HCT116 (cell line): Measurements from ENCODE around the gene MAIP1. TPM values are rescaled to one million over a fixed set of nuclear protein-coding genes. Genes with fewer than 3 reads are reported as not detected.

ENCODE experiments used
- ATAC-seq: fragments of 200-7000 bp; cut with Tn5 transposase; 2 replicates; pipeline ENCODE4 v1.9.1; 2020; ENCODE audit warnings: mild to moderate bottlenecking, moderate library complexity
- BruUV-seq: library from RNA; stranded (reverse); fragments of 400-500 nt; replicated peaks from 2 replicates; lab custom pipeline; 2021; lab: Mats Ljungman, UMichigan
- CTCF ChIA-PET: fragments of 300-600 bp; sonication (Branson Sonifier 250); formaldehyde crosslinking; loops from one replicate; lab custom pipeline; 2021; ENCODE audit warnings: antibody characterized with exemption; lab: Charles Lee
- POLR2A ChIA-PET: fragments of 300-600, 350-600 bp; sonication (Branson Sonifier 250); formaldehyde crosslinking; loops from one replicate; lab custom pipeline; 2021; ENCODE audit warnings: antibody characterized with exemption; lab: Charles Lee
- RAD21 ChIA-PET, 2 experiments: fragments of 300-600 bp; sonication (Branson Sonifier 250); formaldehyde crosslinking; loops; one replicate each; lab custom pipeline; 2023; ENCODE audit warnings: low total read pairs in 2 of 2; ENCODE audit not compliant: uncharacterized antibody in 2 of 2, unreplicated experiment in 2 of 2, low non-redundant PET in 1 of 2; lab: Charles Lee
- DNase-seq: peaks from one replicate; pipeline ENCODE4 v3.0.0-alpha.2; 2010; ENCODE audit warnings: low read depth, low spot score
- H2AFZ ChIP-seq: fragments of 200-600 bp; shearing (Covaris generic), sonication (generic); 2 replicates; pipeline ENCODE4 v1.6.1; 2017; ENCODE audit warnings: low read depth, mixed run types, mixed read lengths, antibody characterized with exemption, low read length; ENCODE audit not compliant: poor library complexity, severe bottlenecking
- H3K27ac ChIP-seq: 2 replicates; pipeline ENCODE4 v1.5.1; 2012; ENCODE audit warnings: low read depth, low read length
- H3K27me3 ChIP-seq: fragments of 200-600 bp; sonication (generic); 2 replicates; pipeline ENCODE4 v1.6.1; 2016; ENCODE audit warnings: mixed run types, low read length, mixed read lengths; ENCODE audit not compliant: insufficient read depth
- H3K36me3 ChIP-seq, 2 experiments: fragments of 200-500 bp in 1 of 2; fragments of 200-600 bp in 1 of 2; sonication (Bioruptor generic) in 1 of 2; sonication (generic) in 1 of 2; 2 replicates each; pipeline versions ENCODE4 v1.5.1 to v1.6.1; 2014 to 2016; ENCODE audit warnings: low read length in 2 of 2, inconsistent platforms in 1 of 2, mixed read lengths in 1 of 2, mixed run types in 1 of 2; ENCODE audit not compliant: insufficient read depth in 2 of 2, control insufficient read depth in 1 of 2
- H3K4me1 ChIP-seq, 2 experiments: fragments of 200-600 bp in 1 of 2; sonication (generic) in 1 of 2; 2 replicates each; pipeline versions ENCODE4 v1.5.1 to v1.6.1; 2012 to 2017; ENCODE audit warnings: low read length in 2 of 2, inconsistent platforms in 1 of 2, mild to moderate bottlenecking in 1 of 2, mixed read lengths in 1 of 2, mixed run types in 1 of 2, moderate library complexity in 1 of 2; ENCODE audit not compliant: insufficient read depth in 2 of 2, control insufficient read depth in 1 of 2
- H3K4me2 ChIP-seq: fragments of 200-600 bp; sonication (generic); 2 replicates; pipeline ENCODE4 v1.6.1; 2017; ENCODE audit warnings: mixed run types, low read length, mixed read lengths
- H3K4me3 ChIP-seq, 2 experiments: fragments of 200-600 bp in 1 of 2; sonication (generic) in 1 of 2; replicated peaks in 1 of 2; 2 replicates each; pipeline ENCODE4 v1.5.1; 2011 to 2016; ENCODE audit warnings: low read length in 2 of 2, control low read depth in 1 of 2, low read depth in 1 of 2, mild to moderate bottlenecking in 1 of 2, mixed read lengths in 1 of 2, mixed run types in 1 of 2
- H3K79me2 ChIP-seq: fragments of 200-600 bp; sonication (generic); 2 replicates; pipeline ENCODE4 v1.6.1; 2017; ENCODE audit warnings: mild to moderate bottlenecking, mixed run types, low read length, moderate library complexity, mixed read lengths; ENCODE audit not compliant: insufficient read depth
- H3K9ac ChIP-seq: fragments of 200-600 bp; sonication (generic); 2 replicates; pipeline ENCODE4 v1.6.1; 2016; ENCODE audit warnings: low read length, mixed read lengths
- H3K9me2 ChIP-seq: fragments of 200-600 bp; sonication (generic), shearing (Covaris generic); 2 replicates; pipeline ENCODE4 v1.6.1; 2017; ENCODE audit warnings: mixed run types, mild to moderate bottlenecking, moderate library complexity; ENCODE audit not compliant: insufficient read depth
- H3K9me3 ChIP-seq, 2 experiments: fragments of 200-500 bp in 1 of 2; fragments of 200-600 bp in 1 of 2; sonication (Bioruptor generic) in 1 of 2; sonication (generic) in 1 of 2; 2 replicates each; pipeline ENCODE4 v1.6.1; 2014 to 2017; ENCODE audit warnings: low read length in 2 of 2, mixed read lengths in 2 of 2, inconsistent platforms in 1 of 2, low read depth in 1 of 2, mild to moderate bottlenecking in 1 of 2, mixed run types in 1 of 2, moderate library complexity in 1 of 2; ENCODE audit not compliant: control insufficient read depth in 1 of 2, insufficient read depth in 1 of 2
- H4K20me1 ChIP-seq: fragments of 200-600 bp; sonication (generic), shearing (Covaris generic); 2 replicates; pipeline ENCODE4 v1.6.1; 2017; ENCODE audit warnings: mixed run types, mild to moderate bottlenecking, moderate library complexity; ENCODE audit not compliant: insufficient read depth
- CEBPB ChIP-seq: IDR thresholded peaks from 2 replicates; pipeline ENCODE4 v1.6.1; 2012; ENCODE audit warnings: low read depth
- ELF1 ChIP-seq: IDR thresholded peaks from 2 replicates; pipeline ENCODE4 v1.6.1; 2012; ENCODE audit warnings: low read depth, borderline replicate concordance
- ZFX ChIP-seq: fragments of 450-650 bp; IDR thresholded peaks from 2 replicates; pipeline ENCODE4 v1.6.1; 2017
- intact Hi-C: fragments of 100-400 bp; cut with micrococcal nuclease; formaldehyde crosslinking; loops from 2 replicates; pipeline ENCODE4 v1.10.0; 2022
- total RNA-seq: library from RNA; stranded (reverse); gene quantifications from one replicate; pipeline ENCODE4 v1.2.1, GENCODE V29; 2021; ENCODE audit not compliant: unreplicated experiment
- TF ChIP-seq, protein P1 (sequence below): IDR thresholded peaks from 2 replicates; pipeline ENCODE4 v1.6.1; 2012; ENCODE audit warnings: low read depth
- TF ChIP-seq, protein P2 (sequence below), 3 experiments: fragments of 200-600 bp in 1 of 3; sonication (generic) in 1 of 3; IDR thresholded peaks in 2 of 3; conservative IDR thresholded peaks in 1 of 3; 2 replicates each; pipeline ENCODE4 v1.5.1; 2012 to 2017; ENCODE audit warnings: low read depth in 2 of 3, low read length in 2 of 3, antibody characterized with exemption in 1 of 3, borderline replicate concordance in 1 of 3, control low read depth in 1 of 3, mild to moderate bottlenecking in 1 of 3, mixed read lengths in 1 of 3, mixed run types in 1 of 3, moderate library complexity in 1 of 3; ENCODE audit not compliant: insufficient read depth in 1 of 3

MAIP1 gene
- total RNA-seq, 1 experiment from 2014 or later, result 32.5 TPM

DNA sequence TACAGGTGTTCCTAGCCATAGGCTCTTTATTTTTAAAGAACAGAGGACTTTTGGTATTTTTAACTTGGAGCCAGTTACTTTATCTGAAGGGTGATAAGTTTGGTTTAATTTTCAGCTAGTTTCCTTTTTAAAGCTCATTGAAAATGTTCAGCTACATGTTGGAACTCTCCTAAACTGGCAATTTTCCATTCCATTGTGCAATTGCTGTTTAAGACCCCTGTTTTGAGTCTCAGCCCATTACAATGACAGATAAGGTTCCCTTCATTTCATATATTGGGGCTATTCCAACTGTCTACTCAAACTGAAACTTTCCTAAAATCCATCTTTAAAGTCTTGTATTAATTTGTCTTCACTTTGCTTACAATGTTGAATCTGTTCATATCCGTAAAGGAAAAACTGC lies 11.6 kb downstream of the MAIP1 start (continued):
- TF ChIP-seq ELF1, result no peak
- TF ChIP-seq, protein P1, sequence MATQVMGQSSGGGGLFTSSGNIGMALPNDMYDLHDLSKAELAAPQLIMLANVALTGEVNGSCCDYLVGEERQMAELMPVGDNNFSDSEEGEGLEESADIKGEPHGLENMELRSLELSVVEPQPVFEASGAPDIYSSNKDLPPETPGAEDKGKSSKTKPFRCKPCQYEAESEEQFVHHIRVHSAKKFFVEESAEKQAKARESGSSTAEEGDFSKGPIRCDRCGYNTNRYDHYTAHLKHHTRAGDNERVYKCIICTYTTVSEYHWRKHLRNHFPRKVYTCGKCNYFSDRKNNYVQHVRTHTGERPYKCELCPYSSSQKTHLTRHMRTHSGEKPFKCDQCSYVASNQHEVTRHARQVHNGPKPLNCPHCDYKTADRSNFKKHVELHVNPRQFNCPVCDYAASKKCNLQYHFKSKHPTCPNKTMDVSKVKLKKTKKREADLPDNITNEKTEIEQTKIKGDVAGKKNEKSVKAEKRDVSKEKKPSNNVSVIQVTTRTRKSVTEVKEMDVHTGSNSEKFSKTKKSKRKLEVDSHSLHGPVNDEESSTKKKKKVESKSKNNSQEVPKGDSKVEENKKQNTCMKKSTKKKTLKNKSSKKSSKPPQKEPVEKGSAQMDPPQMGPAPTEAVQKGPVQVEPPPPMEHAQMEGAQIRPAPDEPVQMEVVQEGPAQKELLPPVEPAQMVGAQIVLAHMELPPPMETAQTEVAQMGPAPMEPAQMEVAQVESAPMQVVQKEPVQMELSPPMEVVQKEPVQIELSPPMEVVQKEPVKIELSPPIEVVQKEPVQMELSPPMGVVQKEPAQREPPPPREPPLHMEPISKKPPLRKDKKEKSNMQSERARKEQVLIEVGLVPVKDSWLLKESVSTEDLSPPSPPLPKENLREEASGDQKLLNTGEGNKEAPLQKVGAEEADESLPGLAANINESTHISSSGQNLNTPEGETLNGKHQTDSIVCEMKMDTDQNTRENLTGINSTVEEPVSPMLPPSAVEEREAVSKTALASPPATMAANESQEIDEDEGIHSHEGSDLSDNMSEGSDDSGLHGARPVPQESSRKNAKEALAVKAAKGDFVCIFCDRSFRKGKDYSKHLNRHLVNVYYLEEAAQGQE, result no peak

DNA sequence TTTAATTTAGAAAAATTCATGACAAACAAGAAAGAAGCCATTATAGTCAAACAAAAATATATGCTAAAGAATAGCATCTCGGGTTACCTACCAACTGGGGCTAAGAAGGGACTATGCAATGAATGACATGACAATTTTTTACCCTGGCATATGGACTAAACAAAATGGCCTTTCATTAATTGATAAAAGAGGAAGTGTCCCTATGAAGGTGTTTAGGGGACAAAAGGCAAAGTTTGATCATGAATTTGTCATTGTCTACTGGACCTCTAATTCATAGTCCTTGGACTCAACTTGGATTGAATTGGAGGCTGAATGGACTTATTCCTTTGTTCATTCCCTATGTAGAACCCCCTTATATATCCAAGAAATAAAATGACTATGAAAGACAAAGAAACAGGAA lies 12.7 kb downstream of the MAIP1 start:
- no TSS peak for BruUV-seq
- Histone ChIP-seq H3K4me2 (no peak overlapping the region), H3K79me2 (no peaks in the 10 kb centered on the region), H3K36me3 (peaks cover 6 to 17% of the 10 kb centered on the region in 2 experiments; a peak in 3 of 4 replicates), H3K27ac (no peak overlapping the region), H2AFZ (no peak overlapping the region), H3K9me3 (no peaks in the 10 kb centered on the region), H3K4me1 (no peaks in the 10 kb centered on the region), H3K9ac (no peak overlapping the region), H3K9me2 (no peaks in the 10 kb centered on the region), H3K4me3 (no peak overlapping the region), H4K20me1 (no peaks in the 10 kb centered on the region), H3K27me3 (no peaks in the 10 kb centered on the region)
- ChIA-PET RAD21 (no interaction called here), CTCF (no interaction called here), POLR2A (no interaction called here)
- intact Hi-C loops, result no loop called here
- ATAC-seq, result no peak
- TF ChIP-seq ZFX (no peak), CEBPB (no peak)
- TF ChIP-seq, protein P2, sequence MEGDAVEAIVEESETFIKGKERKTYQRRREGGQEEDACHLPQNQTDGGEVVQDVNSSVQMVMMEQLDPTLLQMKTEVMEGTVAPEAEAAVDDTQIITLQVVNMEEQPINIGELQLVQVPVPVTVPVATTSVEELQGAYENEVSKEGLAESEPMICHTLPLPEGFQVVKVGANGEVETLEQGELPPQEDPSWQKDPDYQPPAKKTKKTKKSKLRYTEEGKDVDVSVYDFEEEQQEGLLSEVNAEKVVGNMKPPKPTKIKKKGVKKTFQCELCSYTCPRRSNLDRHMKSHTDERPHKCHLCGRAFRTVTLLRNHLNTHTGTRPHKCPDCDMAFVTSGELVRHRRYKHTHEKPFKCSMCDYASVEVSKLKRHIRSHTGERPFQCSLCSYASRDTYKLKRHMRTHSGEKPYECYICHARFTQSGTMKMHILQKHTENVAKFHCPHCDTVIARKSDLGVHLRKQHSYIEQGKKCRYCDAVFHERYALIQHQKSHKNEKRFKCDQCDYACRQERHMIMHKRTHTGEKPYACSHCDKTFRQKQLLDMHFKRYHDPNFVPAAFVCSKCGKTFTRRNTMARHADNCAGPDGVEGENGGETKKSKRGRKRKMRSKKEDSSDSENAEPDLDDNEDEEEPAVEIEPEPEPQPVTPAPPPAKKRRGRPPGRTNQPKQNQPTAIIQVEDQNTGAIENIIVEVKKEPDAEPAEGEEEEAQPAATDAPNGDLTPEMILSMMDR (IDR thresholded peaks at IDR 0.05 in 2 of 3, conservative IDR thresholded peaks at IDR 0.05 in 1 of 3; ENCODE audit: borderline replicate concordance in 1 of 3, insufficient read depth in 1 of 3, low read depth in 2 of 3, low read length in 2 of 3), result no peak
- no peak for DNase-seq
